Mucosa of stomach (tissue), 1 donor: Measurements from ENCODE around the gene RPL22L1.
"Not testable (repeated sequence)": the region's sequence is repeated elsewhere in the genome, so short reads cannot be mapped to it uniquely, and the experiment has no call there.

ENCODE experiments used
- H3K27me3 ChIP-seq: one replicate; pipeline ENCODE4 v1.7.0; 2013; ENCODE audit warnings: mild to moderate bottlenecking, low read length; ENCODE audit not compliant: control insufficient read depth, insufficient read depth
- H3K36me3 ChIP-seq: one replicate; pipeline ENCODE4 v1.7.0; 2013; ENCODE audit warnings: low read length; ENCODE audit not compliant: control insufficient read depth, insufficient read depth
- H3K4me1 ChIP-seq: one replicate; pipeline ENCODE4 v1.7.0; 2013; ENCODE audit warnings: mild to moderate bottlenecking, low read length; ENCODE audit not compliant: control insufficient read depth, insufficient read depth
- H3K4me3 ChIP-seq: one replicate; pipeline ENCODE4 v1.7.0; 2013; ENCODE audit warnings: low read length
- H3K9ac ChIP-seq: one replicate; pipeline ENCODE4 v1.7.0; 2013; ENCODE audit warnings: mild to moderate bottlenecking, low read length, moderate library complexity
- H3K9me3 ChIP-seq: one replicate; pipeline ENCODE4 v1.7.0; 2013; ENCODE audit warnings: mild to moderate bottlenecking, low read length, moderate library complexity; ENCODE audit not compliant: control insufficient read depth
- donor health status: Pancreatic carcinoma.

The RPL22L1 gene

GRCh38 chr3:170840291-170840859 lies 29.6 kb downstream of the RPL22L1 start:
- no peaks in the 10 kb centered on the region for H3K4me1 ChIP-seq
- H3K36me3 ChIP-seq: no peaks in the 10 kb centered on the region
- no peak overlapping the region for H3K4me3 ChIP-seq
- H3K9me3 ChIP-seq: no peaks in the 10 kb centered on the region
- peaks cover 4% of the 10 kb centered on the region for H3K27me3 ChIP-seq
- no peak overlapping the region for H3K9ac ChIP-seq

DNA sequence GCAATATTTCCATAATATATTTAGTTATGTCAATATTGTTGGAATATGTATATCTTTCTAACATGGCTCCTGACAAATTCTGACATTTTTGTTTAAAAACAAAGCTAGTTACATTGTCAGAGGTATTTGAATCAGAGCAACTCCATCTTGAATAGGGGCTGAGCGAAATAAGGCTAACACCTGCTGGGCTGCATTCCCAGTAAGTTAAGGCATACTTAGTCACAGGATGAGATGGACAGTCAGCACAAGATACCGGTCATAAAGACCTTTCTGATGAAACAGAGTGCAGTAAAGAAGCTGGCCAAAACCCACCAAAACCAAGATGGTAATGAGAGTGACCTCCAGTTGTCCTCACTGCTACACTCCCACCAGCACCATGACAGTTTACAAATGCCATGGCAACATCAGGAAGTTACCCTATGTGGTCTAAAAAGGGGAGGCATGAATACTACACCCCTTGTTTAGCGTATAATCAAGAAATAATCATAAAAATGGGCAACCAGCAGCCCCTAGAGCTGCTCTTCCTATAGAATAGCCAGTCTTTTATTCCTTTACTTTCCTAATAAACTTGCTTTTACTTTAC lies 30.4 kb downstream of the RPL22L1 start:
- Histone ChIP-seq H3K4me3 (no peak overlapping the region), H3K9ac (no peak overlapping the region), H3K27me3 (peaks cover 4% of the 10 kb centered on the region), H3K9me3 (no peaks in the 10 kb centered on the region), H3K4me1 (no peaks in the 10 kb centered on the region), H3K36me3 (no peaks in the 10 kb centered on the region)

- no peaks in the 10 kb centered on the region for H3K4me1 ChIP-seq
- H3K36me3 ChIP-seq: no peaks in the 10 kb centered on the region
- H3K4me3 ChIP-seq: no peak overlapping the region
- H3K9me3 ChIP-seq: no peaks in the 10 kb centered on the region
- H3K9ac ChIP-seq: no peak overlapping the region
- H3K27me3 ChIP-seq: no peaks in the 10 kb centered on the region
Measured at GRCh38 chr3:170836491-170836890, 33.5 kb downstream of the RPL22L1 start.

DNA sequence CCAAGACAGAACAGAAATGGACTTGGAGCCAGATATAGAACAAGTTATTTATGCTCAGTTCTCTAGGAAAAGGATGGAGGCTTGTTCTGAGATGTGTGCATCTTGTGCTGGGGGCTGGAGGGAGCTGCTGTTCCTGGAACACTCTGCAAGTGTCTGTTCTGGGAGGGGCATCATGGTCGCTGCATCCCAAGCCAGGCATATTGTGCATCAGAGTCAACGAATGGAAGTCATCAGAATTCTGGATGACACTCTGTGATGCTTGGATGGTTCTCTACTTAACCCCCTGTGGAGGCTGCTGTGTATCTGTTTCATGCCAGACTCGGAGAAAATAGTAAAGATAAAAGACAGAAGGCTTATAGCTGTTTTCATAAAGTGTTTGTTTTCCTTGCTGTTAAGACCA lies 34.7 kb downstream of the RPL22L1 start:
- no peaks in the 10 kb centered on the region for H3K27me3 ChIP-seq
- no peaks in the 10 kb centered on the region for H3K36me3 ChIP-seq
- no peak overlapping the region for H3K4me3 ChIP-seq
- no peaks in the 10 kb centered on the region for H3K4me1 ChIP-seq
- H3K9ac ChIP-seq: no peak overlapping the region
- no peaks in the 10 kb centered on the region for H3K9me3 ChIP-seq

- H3K4me3 ChIP-seq: no peak overlapping the region
- H3K36me3 ChIP-seq: no peaks in the 10 kb centered on the region
- H3K4me1 ChIP-seq: no peaks in the 10 kb centered on the region
- H3K9ac ChIP-seq: no peak overlapping the region
- no peaks in the 10 kb centered on the region for H3K9me3 ChIP-seq
- peaks cover 11% of the 10 kb centered on the region for H3K27me3 ChIP-seq
Measured at GRCh38 chr3:170830580-170830979, 39.4 kb downstream of the RPL22L1 start.

DNA sequence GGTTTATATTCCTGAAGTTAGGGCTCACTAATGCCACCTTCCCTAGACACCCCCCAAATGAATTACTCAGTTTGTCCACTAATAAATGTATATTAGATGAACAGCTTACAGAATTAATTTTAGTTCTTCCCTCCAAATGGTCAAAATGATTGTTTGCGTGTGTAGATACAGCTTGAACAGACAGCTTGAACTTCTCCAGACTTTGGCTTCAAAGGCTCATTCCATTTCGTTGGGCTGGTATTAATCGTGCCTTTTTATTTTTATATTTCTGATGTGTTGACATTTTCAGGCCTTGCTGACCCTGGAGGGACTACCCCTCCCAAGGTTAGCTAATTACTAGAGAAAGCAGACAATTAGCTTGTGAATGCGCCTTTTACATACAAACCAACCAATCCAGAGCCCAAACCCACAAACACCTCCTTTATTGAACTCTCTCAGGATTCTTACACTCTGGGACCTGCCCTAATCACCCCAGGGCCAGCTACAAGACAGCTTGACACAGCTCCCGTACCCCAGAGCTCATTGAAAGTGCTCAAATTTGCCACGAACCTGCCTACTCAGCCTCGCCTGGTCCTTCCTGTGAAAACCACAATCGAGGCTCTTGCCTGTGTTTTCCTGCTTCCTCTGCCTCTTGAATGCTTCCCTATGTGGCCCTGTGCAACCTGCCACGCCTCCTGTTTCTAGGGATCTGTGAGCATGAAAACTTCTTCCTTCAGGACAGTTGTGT lies 40.3 kb downstream of the RPL22L1 start:
- H3K36me3 ChIP-seq: no peaks in the 10 kb centered on the region
- peaks cover 11% of the 10 kb centered on the region for H3K27me3 ChIP-seq
- no peaks in the 10 kb centered on the region for H3K4me1 ChIP-seq
- no peak overlapping the region for H3K9ac ChIP-seq
- H3K4me3 ChIP-seq: no peak overlapping the region
- H3K9me3 ChIP-seq: no peaks in the 10 kb centered on the region

- no peak overlapping the region for H3K9ac ChIP-seq
- no peak overlapping the region for H3K4me3 ChIP-seq
- H3K27me3 ChIP-seq: peaks cover 11% of the 10 kb centered on the region
- no peaks in the 10 kb centered on the region for H3K9me3 ChIP-seq
- no peaks in the 10 kb centered on the region for H3K36me3 ChIP-seq
- H3K4me1 ChIP-seq: no peaks in the 10 kb centered on the region
Measured at GRCh38 chr3:170826047-170826446, 43.9 kb downstream of the RPL22L1 start.

DNA sequence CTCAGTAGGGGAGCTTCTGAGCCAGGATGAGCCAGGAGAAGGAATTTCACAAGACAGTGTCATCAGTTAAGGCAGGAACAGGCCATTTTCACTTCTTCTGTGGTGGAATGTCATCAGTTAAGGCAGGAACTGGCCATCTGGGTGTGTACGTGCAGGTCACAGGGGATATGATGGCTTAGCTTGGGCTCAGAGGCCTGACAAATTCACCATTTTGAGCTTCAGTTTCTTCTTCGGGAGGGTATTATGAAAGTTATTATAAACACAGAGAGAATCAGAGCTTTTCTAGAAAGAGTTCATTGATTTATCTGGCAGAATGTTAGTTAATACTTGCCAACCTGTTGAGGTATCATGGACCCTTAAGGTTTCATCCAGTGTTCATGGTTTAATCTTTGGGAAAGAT lies 46.4 kb downstream of the RPL22L1 start:
- not testable (repeated sequence) for H3K9me3 ChIP-seq, H3K4me3 ChIP-seq, H3K27me3 ChIP-seq, H3K4me1 ChIP-seq, H3K36me3 ChIP-seq, H3K9ac ChIP-seq

GRCh38 chr3:170818325-170818724 lies 51.7 kb downstream of the RPL22L1 start:
- not testable (repeated sequence) for H3K9ac ChIP-seq, H3K9me3 ChIP-seq, H3K36me3 ChIP-seq, H3K4me3 ChIP-seq, H3K4me1 ChIP-seq, H3K27me3 ChIP-seq

DNA sequence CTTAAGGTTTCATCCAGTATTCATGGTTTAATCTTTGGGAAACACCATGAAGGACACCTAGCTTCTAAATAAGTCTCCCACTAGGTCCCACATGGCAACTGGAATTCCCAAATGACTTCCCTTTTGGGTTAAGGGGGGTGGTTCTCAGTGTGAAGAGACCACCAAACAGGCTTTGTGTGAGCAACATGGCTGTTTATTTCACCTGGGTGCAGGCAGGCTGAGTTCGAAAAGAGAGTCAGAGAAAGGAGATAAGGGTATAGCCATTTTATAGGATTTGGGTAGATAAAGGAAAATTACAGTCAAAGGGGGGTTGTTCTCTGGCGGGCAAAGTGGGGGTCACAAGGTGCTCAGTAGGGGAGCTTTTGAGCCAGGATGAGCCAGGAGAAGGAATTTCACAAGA lies 52.5 kb downstream of the RPL22L1 start:
- H3K9ac ChIP-seq, H3K4me1 ChIP-seq, H3K36me3 ChIP-seq, H3K4me3 ChIP-seq, H3K27me3 ChIP-seq, H3K9me3 ChIP-seq: not testable (repeated sequence)

GRCh38 chr3:170816841-170817240 lies 53.2 kb downstream of the RPL22L1 start:
- Histone ChIP-seq H3K27me3 (no peaks in the 10 kb centered on the region), H3K4me3 (no peak overlapping the region)

GRCh38 chr3:170816341-170816740 lies 53.7 kb downstream of the RPL22L1 start:
- no peak overlapping the region for H3K9ac ChIP-seq
- no peaks in the 10 kb centered on the region for H3K27me3 ChIP-seq
- H3K4me3 ChIP-seq: no peak overlapping the region
- no peaks in the 10 kb centered on the region for H3K4me1 ChIP-seq
- no peaks in the 10 kb centered on the region for H3K9me3 ChIP-seq
- H3K36me3 ChIP-seq: no peaks in the 10 kb centered on the region

More at GRCh38 chr3:170816841-170817240, 53.2 kb downstream of the RPL22L1 start:
- H3K9me3 ChIP-seq: no peaks in the 10 kb centered on the region
- H3K36me3 ChIP-seq: no peaks in the 10 kb centered on the region
- no peaks in the 10 kb centered on the region for H3K4me1 ChIP-seq
- H3K9ac ChIP-seq: no peak overlapping the region
